Activated CD4-positive, alpha-beta T cell treated with anti-CD3 and anti-CD28 coated beads, Interleukin-2, amount 50 U/mL, for 48 hours (primary cell): ENCODE data around the gene FAM163A.
A peak's percentile ranks its signal among the peaks of the same experiment; 100 is the strongest.
"Not testable (repeated sequence)": the region's sequence is repeated elsewhere in the genome, so short reads cannot be mapped to it uniquely, and the experiment has no call there.

Experiments used
- DNase-seq, 2 experiments: peaks; one replicate each; pipeline ENCODE4 v3.0.0-alpha.2; 2020

Gene FAM163A

GRCh38 chr1:179742717-179743678, at the start of gene FAM163A:
FAM163A (plus strand) TSS chr1:179743291; CDS start chr1:179813098, 69,807 bp downstream.
- DNase-seq = peak; percentile 6 to 15

GRCh38 chr1:179694530-179694929, 48.6 kb upstream of the FAM163A start:
- not testable (repeated sequence) for DNase-seq

- no peak for DNase-seq
Observed at GRCh38 chr1:179702946-179703539, 40.0 kb upstream of the FAM163A start.

DNA sequence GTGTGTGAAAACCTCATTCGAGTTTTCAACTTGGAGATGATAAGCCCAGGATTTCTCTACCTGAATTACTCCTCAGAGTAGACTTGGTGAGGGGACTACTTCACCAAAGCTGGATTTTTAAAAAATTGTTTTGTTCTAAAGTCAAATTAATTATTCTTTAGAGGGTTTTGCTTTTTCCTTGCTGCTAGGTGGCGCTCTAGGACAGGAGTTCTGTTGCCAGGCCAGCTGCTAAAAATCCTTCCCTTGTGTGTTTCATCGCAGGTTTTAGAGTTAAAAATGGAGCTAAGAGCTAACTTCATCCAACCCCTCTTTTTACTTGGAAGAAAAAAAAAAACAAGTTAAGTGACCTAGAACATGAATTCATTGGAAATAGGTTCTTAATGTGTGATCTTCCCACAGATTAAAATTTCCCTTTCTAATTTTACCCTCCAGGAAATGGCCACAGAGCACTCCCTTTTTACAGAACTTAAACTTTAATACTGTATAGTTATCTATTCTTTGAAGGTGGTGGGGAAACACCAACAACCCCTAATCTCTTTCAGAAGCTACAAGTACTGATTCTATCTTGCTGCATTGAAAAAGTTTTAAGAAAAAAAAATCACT, 36.7 kb upstream of the FAM163A start:
- DNase-seq = peak; percentile 40 to 62

- no peak for DNase-seq
Observed at GRCh38 chr1:179707406-179707805, 35.7 kb upstream of the FAM163A start.

- DNase-seq = no peak
Observed at GRCh38 chr1:179708434-179709195, 34.5 kb upstream of the FAM163A start.

GRCh38 chr1:179709841-179710329, 33.2 kb upstream of the FAM163A start:
- DNase-seq = no peak

- no peak for DNase-seq
Observed at GRCh38 chr1:179714159-179714558, 28.9 kb upstream of the FAM163A start.

GRCh38 chr1:179714623-179715022, 28.5 kb upstream of the FAM163A start:
- DNase-seq = no peak

- DNase-seq = no peak
Observed at GRCh38 chr1:179719272-179719671, 23.8 kb upstream of the FAM163A start.

GRCh38 chr1:179728271-179728670, 14.8 kb upstream of the FAM163A start:
- no peak for DNase-seq

- no peak for DNase-seq
Observed at GRCh38 chr1:179729881-179730280, 13.2 kb upstream of the FAM163A start.

DNA sequence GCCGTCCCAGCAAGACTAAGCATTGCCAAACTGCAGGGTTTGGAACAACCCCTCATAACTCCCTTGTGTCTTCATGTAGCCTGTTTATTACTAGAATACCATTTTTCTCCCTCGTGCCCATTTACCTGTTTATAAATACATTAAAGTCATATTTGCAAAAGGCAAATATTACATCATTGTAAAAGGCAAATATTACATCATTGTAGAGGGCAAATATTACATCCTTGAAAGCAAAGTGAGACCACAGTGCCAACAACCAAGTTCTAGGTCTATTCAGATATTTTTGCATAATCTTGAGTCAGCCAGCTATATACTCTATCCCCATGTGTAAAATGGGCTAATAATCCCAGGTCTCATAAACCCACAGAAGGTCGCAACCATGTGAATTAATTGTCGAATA, 11.4 kb upstream of the FAM163A start:
- no peak for DNase-seq

- no peak for DNase-seq
Observed at GRCh38 chr1:179742291-179742690, 800 bp upstream of the FAM163A start.

- DNase-seq = peak in 1 of 2 experiments; percentile 3
Observed at GRCh38 chr1:179743679-179744400, 749 bp downstream of the FAM163A start.

DNA sequence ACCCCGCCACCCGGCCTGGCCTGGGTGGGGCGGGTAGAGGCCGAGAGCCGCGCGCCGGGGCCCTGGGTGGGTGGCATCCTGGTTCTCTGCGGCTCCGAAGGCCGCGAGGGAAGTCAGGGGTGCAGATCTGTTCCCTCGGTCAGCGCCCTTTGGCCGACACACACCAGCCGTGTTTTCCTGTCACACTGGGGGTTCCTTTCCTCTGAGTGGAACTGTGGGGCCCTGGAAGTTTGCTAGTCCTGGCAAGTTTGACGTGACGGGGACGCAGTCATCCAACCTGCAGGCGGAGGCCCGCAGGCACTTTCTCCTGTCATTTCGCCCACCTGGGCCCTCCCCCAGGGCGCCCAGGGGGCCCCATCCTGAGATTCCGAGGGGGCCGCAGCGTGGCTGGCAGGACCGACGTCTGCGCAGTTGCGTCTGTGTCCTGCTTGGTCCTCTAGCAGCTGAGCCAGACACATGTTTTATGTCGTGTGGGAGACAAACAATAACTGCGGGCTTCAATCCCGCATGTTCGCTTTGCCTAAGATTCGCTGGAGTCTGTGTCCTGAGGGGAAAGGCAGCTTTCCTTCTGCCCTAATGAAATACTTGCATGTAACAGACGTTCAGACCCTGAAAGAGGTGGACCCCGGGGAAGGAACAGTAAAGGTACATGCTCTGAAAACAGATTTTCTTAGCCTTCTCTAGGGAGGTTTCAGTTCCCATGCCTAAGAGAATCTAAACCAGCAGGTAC, 1.5 kb downstream of the FAM163A start:
- DNase-seq = no peak

DNA sequence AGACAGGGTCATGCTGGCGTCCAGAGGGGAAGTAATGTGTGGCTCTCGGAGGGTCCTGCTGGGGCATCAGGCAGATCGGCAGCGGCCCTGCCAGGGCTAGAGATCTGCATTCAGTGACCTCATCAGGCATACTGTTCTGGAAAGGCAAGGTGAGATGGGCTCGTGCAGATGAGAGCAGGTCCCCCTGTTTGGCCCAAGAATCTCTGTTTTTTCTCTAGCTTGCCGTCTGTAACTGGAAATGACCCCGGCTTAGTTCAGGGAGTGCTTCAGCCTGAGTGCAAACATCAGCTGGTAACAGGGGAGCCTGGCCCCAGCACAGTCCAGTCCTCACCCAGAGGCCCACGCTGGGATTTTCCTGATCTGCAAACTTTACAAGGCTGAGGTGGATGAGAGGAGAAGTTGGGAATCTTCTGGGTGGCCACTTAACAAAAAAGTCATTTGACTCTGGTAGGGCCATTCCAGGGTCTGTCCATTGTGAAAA, 2.1 kb downstream of the FAM163A start:
- DNase-seq = no peak

DNA sequence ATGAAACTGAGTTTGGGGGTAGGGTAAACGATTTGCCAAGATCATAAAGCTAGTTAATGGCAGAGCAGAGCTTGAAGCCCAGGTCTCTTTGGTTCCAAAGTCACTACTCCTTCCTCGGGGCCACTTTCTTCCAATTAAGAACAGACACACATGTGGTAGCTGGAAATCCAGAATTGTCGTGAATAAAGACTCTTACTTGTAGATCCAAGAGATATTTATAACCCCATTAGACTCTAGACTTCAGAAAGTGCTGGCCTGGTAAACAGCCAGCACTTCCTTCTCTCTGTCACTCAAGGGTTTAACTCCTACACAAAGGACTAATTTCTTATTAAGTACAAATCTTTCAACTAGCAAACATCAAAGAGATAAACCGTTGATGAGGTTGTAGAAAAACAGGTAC, 2.7 kb downstream of the FAM163A start:
- no peak for DNase-seq

DNA sequence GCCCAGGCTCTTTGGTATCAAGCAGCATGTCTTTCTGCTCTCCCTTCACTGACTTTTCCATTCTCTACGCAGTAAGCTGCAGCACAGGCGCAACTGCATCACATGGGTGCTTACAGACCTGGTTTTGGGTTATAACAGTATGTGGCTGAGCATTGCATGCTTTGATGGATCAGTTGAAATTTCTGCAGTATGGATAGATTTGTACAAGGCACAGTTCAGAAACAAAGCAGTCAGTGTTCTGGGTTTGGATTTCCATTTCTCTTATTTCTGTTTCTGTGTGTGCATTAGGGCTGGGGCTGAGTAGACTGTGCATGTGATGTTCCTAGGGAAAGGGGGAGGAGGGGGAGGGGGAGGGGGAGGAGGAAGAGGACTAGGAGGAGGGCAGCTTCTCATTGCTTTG, 4.5 kb downstream of the FAM163A start:
- DNase-seq = no peak

- no peak for DNase-seq
Observed at GRCh38 chr1:179748772-179749171, 5.7 kb downstream of the FAM163A start.

GRCh38 chr1:179750630-179751029, 7.5 kb downstream of the FAM163A start:
- no peak for DNase-seq
